SK-N-SH treated with all-trans-retinoic acid at 6 μM for 48 hours (cell line): ENCODE data around the gene SLC12A7.

ENCODE experiments used
- PATZ1 ChIP-seq: fragments of 250-450 bp; sonication (Bioruptor Pico); IDR thresholded peaks from 2 replicates; pipeline ENCODE4 v1.8.0; 2020; ENCODE audit warnings: mild to moderate bottlenecking, moderate library complexity, borderline replicate concordance
- PPARA ChIP-seq: fragments of 250-450 bp; sonication (Bioruptor Pico); IDR thresholded peaks from 2 replicates; pipeline ENCODE4 v1.5.0; 2020; ENCODE audit warnings: mild to moderate bottlenecking, borderline replicate concordance
- TCF4 ChIP-seq: fragments of 250-450 bp; sonication (Bioruptor Pico); IDR thresholded peaks from 2 replicates; pipeline ENCODE4 v1.8.0; 2021; ENCODE audit warnings: mild to moderate bottlenecking, moderate library complexity, borderline replicate concordance
- ZNF565 ChIP-seq: fragments of 450-650 bp; formaldehyde crosslinking; conservative IDR thresholded peaks from 2 replicates; pipeline ENCODE4 v1.5.0; 2020; ENCODE audit warnings: low read depth, mild to moderate bottlenecking, moderate library complexity

DNA sequence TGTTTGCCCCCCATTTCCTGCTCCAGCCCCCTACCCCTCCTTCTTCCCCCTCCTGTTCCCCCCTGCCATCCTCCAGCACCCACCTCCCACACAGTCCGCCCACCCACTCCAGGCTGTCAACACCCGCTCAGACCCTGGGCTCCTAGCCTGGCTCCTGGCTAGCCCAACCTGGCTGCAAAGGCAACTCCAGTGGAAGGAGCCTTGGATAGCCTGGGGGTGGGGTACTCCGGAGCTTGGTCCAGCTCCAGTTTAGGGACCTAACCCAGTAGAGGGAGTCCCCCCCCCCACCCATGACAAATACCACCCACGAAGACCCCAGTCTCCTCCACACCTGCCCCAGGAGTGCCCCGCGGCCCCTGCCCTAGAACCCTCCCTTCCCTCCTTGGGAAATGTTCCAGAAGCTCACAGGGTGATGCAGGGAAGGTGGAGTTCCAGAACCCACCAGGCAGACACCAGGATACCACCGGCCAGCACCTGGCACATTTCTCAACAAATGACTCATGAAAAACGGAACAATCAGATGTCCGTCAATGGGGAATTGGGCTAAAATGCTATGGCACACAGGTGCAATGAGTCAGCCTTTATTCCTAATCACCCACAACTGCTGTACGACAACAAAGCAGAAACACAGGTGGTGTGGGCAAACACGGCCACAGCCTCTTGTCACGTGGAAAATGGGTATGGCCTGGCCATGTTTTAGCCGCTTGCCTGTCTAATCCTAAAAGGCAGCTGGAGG lies 901 bp upstream of the SLC12A7 start:
- TF ChIP-seq PATZ1 (CRISPR knock-in tag) (no peak), TCF4 (no peak), PPARA (no peak), ZNF565 (CRISPR knock-in tag) (no peak)
